CD14-positive monocyte (primary cell): ENCODE measurements around the gene METTL16. TPM values are rescaled to one million over a fixed set of nuclear protein-coding genes. Genes with fewer than 3 reads are reported as not detected.
"Not testable (repeated sequence)": the region's sequence is repeated elsewhere in the genome, so short reads cannot be mapped to it uniquely, and the experiment has no call there.

Experiments used
- DNase-seq, 3 donors: peaks; one replicate each; pipeline ENCODE4 v3.0.0-alpha.2; 2011 to 2022
- H2AFZ ChIP-seq: 2 replicates; pipeline ENCODE4 v1.6.0; 2012; ENCODE audit warnings: mild to moderate bottlenecking, low read depth, low read length, inconsistent platforms; ENCODE audit not compliant: insufficient read depth, poor library complexity, severe bottlenecking
- H3K27ac ChIP-seq, 2 donors: 1 replicate in 1 of 2; 2 replicates in 1 of 2; pipeline ENCODE4 v1.5.1; 2012 to 2013; ENCODE audit warnings: low read length in 2 of 2, control low read depth in 1 of 2, inconsistent platforms in 1 of 2, low read depth in 1 of 2, mild to moderate bottlenecking in 1 of 2
- H3K27me3 ChIP-seq, 2 donors: one replicate each; pipeline versions ENCODE4 v1.6.0 to v1.6.1; 2011 to 2013; ENCODE audit warnings: low read length in 2 of 2; ENCODE audit not compliant: control insufficient read depth in 2 of 2, insufficient read depth in 2 of 2
- H3K36me3 ChIP-seq, 2 donors: replicated peaks in 1 of 2; 1 replicate in 1 of 2; 2 replicates in 1 of 2; pipeline versions ENCODE4 v1.5.1 to v1.6.1; 2012 to 2013; ENCODE audit warnings: low read length in 2 of 2, control low read depth in 1 of 2, inconsistent platforms in 1 of 2, mild to moderate bottlenecking in 1 of 2; ENCODE audit not compliant: insufficient read depth in 2 of 2, control insufficient read depth in 1 of 2
- H3K4me1 ChIP-seq, 2 donors: 1 replicate in 1 of 2; 2 replicates in 1 of 2; pipeline versions ENCODE4 v1.5.1 to v1.6.1; 2012 to 2013; ENCODE audit warnings: low read length in 2 of 2, control low read depth in 1 of 2, inconsistent platforms in 1 of 2, mild to moderate bottlenecking in 1 of 2, moderate library complexity in 1 of 2; ENCODE audit not compliant: insufficient read depth in 2 of 2, control insufficient read depth in 1 of 2
- H3K4me2 ChIP-seq: replicated peaks from 2 replicates; pipeline ENCODE3; 2012; ENCODE audit warnings: low read length, moderate library complexity, mild to moderate bottlenecking; ENCODE audit not compliant: poor library complexity, severe bottlenecking; ENCODE audit errors: extremely low read depth
- H3K4me3 ChIP-seq, 3 experiments: fragments of 200-600 bp in 1 of 3; sonication (generic) in 1 of 3; replicated peaks in 1 of 3; 1 replicate in 2 of 3; 2 replicates in 1 of 3; pipeline ENCODE4 v1.5.1; 2011 to 2013; ENCODE audit warnings: low read length in 3 of 3, mild to moderate bottlenecking in 3 of 3, control low read depth in 2 of 3, low read depth in 2 of 3, inconsistent platforms in 1 of 3, moderate library complexity in 1 of 3
- H3K79me2 ChIP-seq: 2 replicates; pipeline ENCODE4 v1.6.0; 2012; ENCODE audit warnings: mild to moderate bottlenecking, control low read depth, inconsistent platforms, low read length, moderate library complexity; ENCODE audit not compliant: insufficient read depth
- H3K9ac ChIP-seq: 2 replicates; pipeline ENCODE4 v1.6.0; 2017; ENCODE audit warnings: low read length, mild to moderate bottlenecking; ENCODE audit not compliant: insufficient read depth, poor library complexity, severe bottlenecking
- H3K9me3 ChIP-seq, 2 donors: replicated peaks in 1 of 2; 1 replicate in 1 of 2; 2 replicates in 1 of 2; pipeline versions ENCODE4 v1.5.1 to v1.6.1; 2012 to 2013; ENCODE audit warnings: low read length in 2 of 2, control low read depth in 1 of 2; ENCODE audit not compliant: control insufficient read depth in 1 of 2, insufficient read depth in 1 of 2
- H4K20me1 ChIP-seq: 2 replicates; pipeline ENCODE4 v1.6.0; 2012; ENCODE audit warnings: mild to moderate bottlenecking, low read length, control low read depth, moderate library complexity; ENCODE audit not compliant: insufficient read depth
- H3K27ac Mint-ChIP-seq, 7 donors: one replicate each; pipeline ENCODE4 v1.8.0; 2020; ENCODE audit warnings: mild to moderate bottlenecking in 7 of 7, mixed read lengths in 7 of 7, moderate library complexity in 6 of 7, inconsistent platforms in 2 of 7
- H3K27me3 Mint-ChIP-seq, 3 donors: one replicate each; pipeline ENCODE4 v1.8.0; 2021 to 2022; ENCODE audit warnings: low read depth in 3 of 3, mild to moderate bottlenecking in 3 of 3, mixed read lengths in 3 of 3, moderate library complexity in 3 of 3, inconsistent platforms in 1 of 3
- H3K36me3 Mint-ChIP-seq, 2 donors: one replicate each; pipeline ENCODE4 v1.8.0; 2020; ENCODE audit warnings: mixed read lengths in 2 of 2, inconsistent platforms in 1 of 2, mild to moderate bottlenecking in 1 of 2
- H3K4me1 Mint-ChIP-seq: one replicate; pipeline ENCODE4 v1.8.0; 2020; ENCODE audit warnings: mild to moderate bottlenecking, mixed read lengths
- H3K4me3 Mint-ChIP-seq, 2 donors: one replicate each; pipeline ENCODE4 v1.8.0; 2020; ENCODE audit warnings: mild to moderate bottlenecking in 2 of 2, mixed read lengths in 2 of 2, moderate library complexity in 1 of 2
- H3K9me3 Mint-ChIP-seq, 7 donors: one replicate each; pipeline ENCODE4 v1.8.0; 2020 to 2022; ENCODE audit warnings: mixed read lengths in 7 of 7, mild to moderate bottlenecking in 6 of 7, moderate library complexity in 6 of 7, inconsistent platforms in 2 of 7
- CTCF ChIP-seq: fragments of 200-600 bp; IDR thresholded peaks from one replicate; pipeline ENCODE4 v1.8.0; 2022; ENCODE audit warnings: antibody characterized with exemption, mild to moderate bottlenecking
- WGBS: methylation state at CpG from one replicate; pipeline ENCODE4 v1.1.5; 2013; ENCODE audit warnings: missing lambda C conversion rate; ENCODE audit not compliant: insufficient coverage; 5-methylcytosine and 5-hydroxymethylcytosine counted together
- intact Hi-C, 2 donors: fragments of 100-400 bp; cut with micrococcal nuclease; formaldehyde crosslinking; loops; one replicate each; pipeline versions ENCODE4 v1.15.0 to v1.15.1; 2023
- polyA plus RNA-seq, 3 donors: library from polyadenylated mRNA; depleted of rRNA in 1 of 3; unstranded in 2 of 3; stranded (reverse) in 1 of 3; fragments of 300-500 nt in 2 of 3; fragments of >200 nt in 1 of 3; fragmentation: Illumina TruSeq in 2 of 3; gene quantifications; 1 replicate in 2 of 3; 2 replicates in 1 of 3; pipeline ENCODE4 v1.2.3, GENCODE V29; 2012 to 2021

METTL16 gene
- polyA plus RNA-seq, 3 donors: 3.0 to 8.0 (median 4.7) TPM

- H3K4me3 ChIP-seq: no peak overlapping the region
- H3K9me3 Mint-ChIP-seq: peaks cover 0 to 13% (median 3%) of the 10 kb centered on the region in 7 donors
- no peaks in the 10 kb centered on the region for H4K20me1 ChIP-seq
- no peak overlapping the region for H3K4me2 ChIP-seq
- H3K27ac ChIP-seq: no peak overlapping the region
- peak overlapping the region in 2 of 7 donors; percentile 9 to 22 for H3K27ac Mint-ChIP-seq
- H3K36me3 ChIP-seq: peaks cover 6 to 8% of the 10 kb centered on the region in 2 donors
- no peaks in the 10 kb centered on the region for H3K27me3 ChIP-seq
- WGBS: 100% methylated on average over 3 of the region's 3 CpGs
- no peak overlapping the region for H3K9ac ChIP-seq
- no peak overlapping the region for H2AFZ ChIP-seq
- H3K27me3 Mint-ChIP-seq: no peaks in the 10 kb centered on the region
- no peak for DNase-seq
- intact Hi-C loops: no loop called here
- TF ChIP-seq CTCF: no peak
- peaks cover 22 to 29% of the 10 kb centered on the region in 2 donors for H3K36me3 Mint-ChIP-seq
- peaks cover 36% of the 10 kb centered on the region for H3K4me1 Mint-ChIP-seq
- no peak overlapping the region for H3K4me3 Mint-ChIP-seq
- H3K79me2 ChIP-seq: peaks cover 2% of the 10 kb centered on the region
- peaks cover 0 to 3% of the 10 kb centered on the region in 2 donors for H3K9me3 ChIP-seq
- H3K4me1 ChIP-seq: peaks cover 30 to 47% of the 10 kb centered on the region in 2 donors
Measured at GRCh38 chr17:2442166-2442565, 69.5 kb downstream of the METTL16 start.

- Histone ChIP-seq H3K9me3 (no peaks in the 10 kb centered on the region), H3K4me1 (peaks cover 30 to 47% of the 10 kb centered on the region in 2 donors), H2AFZ (no peak overlapping the region), H3K4me2 (no peak overlapping the region), H4K20me1 (no peaks in the 10 kb centered on the region), H3K36me3 (peaks cover 18 to 20% of the 10 kb centered on the region in 2 donors), H3K27me3 (no peaks in the 10 kb centered on the region), H3K79me2 (peaks cover 2% of the 10 kb centered on the region), H3K27ac (peak overlapping the region in 1 of 2 donors; percentile 96), H3K9ac (no peak overlapping the region), H3K4me3 (no peak overlapping the region)
- no peak for TF ChIP-seq CTCF
- H3K36me3 Mint-ChIP-seq: peaks cover 27 to 34% of the 10 kb centered on the region in 2 donors
- DNase-seq: no peak
- H3K27me3 Mint-ChIP-seq: no peaks in the 10 kb centered on the region
- H3K4me3 Mint-ChIP-seq: no peak overlapping the region
- 93% methylated on average over 2 of the region's 4 CpGs for WGBS
- intact Hi-C loops: no loop called here
- H3K9me3 Mint-ChIP-seq: peaks cover 0 to 7% (median 0%) of the 10 kb centered on the region in 7 donors
- peaks cover 36% of the 10 kb centered on the region for H3K4me1 Mint-ChIP-seq
- peak overlapping the region in 6 of 7 donors; percentile 2 to 99 (median 97) for H3K27ac Mint-ChIP-seq
Measured at GRCh38 chr17:2440930-2441329, 70.8 kb downstream of the METTL16 start.

GRCh38 chr17:2439997-2440396, 71.7 kb downstream of the METTL16 start:
- H3K4me2 ChIP-seq, H3K9me3 Mint-ChIP-seq, H3K27me3 Mint-ChIP-seq, H2AFZ ChIP-seq, H4K20me1 ChIP-seq, H3K79me2 ChIP-seq, intact Hi-C loops, H3K9me3 ChIP-seq, H3K27me3 ChIP-seq: not testable (repeated sequence)
- H3K4me3 Mint-ChIP-seq: peak overlapping the region; percentile 34 to 67
- H3K36me3 Mint-ChIP-seq: peaks cover 30 to 37% of the 10 kb centered on the region in 2 donors
- Histone ChIP-seq H3K4me3 (peak overlapping the region in 1 of 3 experiments; percentile 42), H3K4me1 (peaks cover 30 to 47% of the 10 kb centered on the region in 2 donors), H3K9ac (peak overlapping the region; percentile 69), H3K36me3 (peaks cover 21 to 29% of the 10 kb centered on the region in 2 donors), H3K27ac (peak overlapping the region; percentile 90 to 96)
- 0% methylated on average over 2 of the region's 6 CpGs for WGBS
- H3K4me1 Mint-ChIP-seq: peaks cover 36% of the 10 kb centered on the region
- DNase-seq: peak; percentile 90 to 95 (median 94)
- H3K27ac Mint-ChIP-seq: peak overlapping the region; percentile 95 to 99 (median 97)
